GM12874 (cell line): ENCODE measurements around the gene IGSF9B.

ENCODE experiments used
- CTCF ChIP-seq: IDR thresholded peaks from 2 replicates; pipeline ENCODE4 v1.5.1; 2011; ENCODE audit warnings: low read depth, mild to moderate bottlenecking, control low read depth, low read length, moderate library complexity; ENCODE audit not compliant: insufficient read depth

Gene IGSF9B

GRCh38 chr11:133961890-133962289 lies 5.1 kb upstream of the IGSF9B start:
- no peak for TF ChIP-seq CTCF

- no peak for TF ChIP-seq CTCF
These were observed 1.1 kb upstream of the IGSF9B start for GRCh38 chr11:133957900-133958299.

- no peak for TF ChIP-seq CTCF
These were observed 785 bp downstream of the IGSF9B start for GRCh38 chr11:133955945-133956421.

- TF ChIP-seq CTCF: no peak
These were observed 1.5 kb downstream of the IGSF9B start for GRCh38 chr11:133955081-133955891.

- no peak for TF ChIP-seq CTCF
These were observed 2.8 kb downstream of the IGSF9B start for GRCh38 chr11:133953999-133954398.

GRCh38 chr11:133953547-133953946 lies 3.2 kb downstream of the IGSF9B start:
- TF ChIP-seq CTCF: no peak

GRCh38 chr11:133952199-133953190 lies 4.3 kb downstream of the IGSF9B start:
- TF ChIP-seq CTCF: no peak
